ENCODE data around the gene TBCD.
A peak's percentile ranks its signal among the peaks of the same experiment; 100 is the strongest.

TBCD gene

DNA sequence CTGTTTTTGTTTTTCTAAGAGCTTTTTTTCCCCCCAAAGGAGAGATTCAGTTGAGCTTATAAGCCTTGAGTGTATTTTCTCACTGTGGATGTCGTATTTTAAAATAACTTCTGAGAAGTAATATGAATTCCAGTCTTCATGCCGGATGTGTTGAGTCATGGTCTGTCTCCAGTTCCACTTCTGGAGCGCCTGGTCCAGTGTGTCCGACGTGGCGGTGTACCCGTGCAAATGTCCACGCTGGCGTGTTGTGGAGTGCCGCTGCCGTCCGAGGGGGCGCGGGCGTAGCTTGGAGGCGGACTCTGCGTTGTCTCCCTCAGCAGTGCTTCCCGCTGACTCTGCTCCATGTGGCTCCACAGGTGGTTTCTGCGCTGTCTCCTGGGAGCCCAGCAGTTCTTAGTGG lies 148.9 kb downstream of the TBCD start:
- DNase-seq = peak in 1 of 51 donors; percentile 28

DNA sequence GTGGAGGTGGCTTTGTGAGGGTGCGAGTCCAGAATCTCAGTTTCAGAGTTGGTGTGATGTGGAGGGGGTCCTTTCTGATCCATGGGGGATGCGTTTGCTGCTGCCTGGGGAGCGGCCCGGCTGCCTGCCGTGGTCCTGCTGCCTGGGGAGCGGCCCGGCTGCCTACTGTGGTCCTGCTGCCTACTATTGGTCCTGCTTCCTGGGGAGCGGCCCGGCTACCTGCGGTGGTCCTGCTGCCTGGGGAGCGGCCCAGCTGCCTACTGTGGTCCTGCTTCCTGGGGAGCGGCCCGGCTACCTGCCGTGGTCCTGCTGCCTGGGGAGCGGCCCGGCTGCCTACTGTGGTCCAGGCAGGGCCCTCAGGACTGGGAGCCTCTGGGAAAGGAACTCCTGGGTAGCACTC lies 149.5 kb downstream of the TBCD start:
- DNase-seq = no peak

DNA sequence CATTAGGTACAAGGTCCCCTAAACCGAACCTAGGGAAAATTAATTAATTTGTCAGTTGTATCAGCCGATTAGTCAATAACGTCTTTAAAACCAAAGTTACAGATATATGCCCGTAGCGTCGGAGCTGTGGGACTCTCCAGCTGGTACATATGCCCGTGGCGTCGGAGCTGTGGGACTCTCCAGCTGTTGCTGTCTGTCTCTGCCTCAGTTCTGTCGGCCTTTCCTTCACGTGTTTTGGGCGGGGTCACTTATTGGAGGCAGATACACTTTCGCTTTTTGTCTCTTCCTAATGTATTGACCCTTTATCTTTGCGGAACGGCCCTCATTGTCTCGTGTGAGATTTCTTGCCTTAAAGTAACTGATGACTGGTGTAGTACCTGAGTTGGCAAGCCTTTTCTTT lies 150.0 kb downstream of the TBCD start:
- DNase-seq = no peak

DNA sequence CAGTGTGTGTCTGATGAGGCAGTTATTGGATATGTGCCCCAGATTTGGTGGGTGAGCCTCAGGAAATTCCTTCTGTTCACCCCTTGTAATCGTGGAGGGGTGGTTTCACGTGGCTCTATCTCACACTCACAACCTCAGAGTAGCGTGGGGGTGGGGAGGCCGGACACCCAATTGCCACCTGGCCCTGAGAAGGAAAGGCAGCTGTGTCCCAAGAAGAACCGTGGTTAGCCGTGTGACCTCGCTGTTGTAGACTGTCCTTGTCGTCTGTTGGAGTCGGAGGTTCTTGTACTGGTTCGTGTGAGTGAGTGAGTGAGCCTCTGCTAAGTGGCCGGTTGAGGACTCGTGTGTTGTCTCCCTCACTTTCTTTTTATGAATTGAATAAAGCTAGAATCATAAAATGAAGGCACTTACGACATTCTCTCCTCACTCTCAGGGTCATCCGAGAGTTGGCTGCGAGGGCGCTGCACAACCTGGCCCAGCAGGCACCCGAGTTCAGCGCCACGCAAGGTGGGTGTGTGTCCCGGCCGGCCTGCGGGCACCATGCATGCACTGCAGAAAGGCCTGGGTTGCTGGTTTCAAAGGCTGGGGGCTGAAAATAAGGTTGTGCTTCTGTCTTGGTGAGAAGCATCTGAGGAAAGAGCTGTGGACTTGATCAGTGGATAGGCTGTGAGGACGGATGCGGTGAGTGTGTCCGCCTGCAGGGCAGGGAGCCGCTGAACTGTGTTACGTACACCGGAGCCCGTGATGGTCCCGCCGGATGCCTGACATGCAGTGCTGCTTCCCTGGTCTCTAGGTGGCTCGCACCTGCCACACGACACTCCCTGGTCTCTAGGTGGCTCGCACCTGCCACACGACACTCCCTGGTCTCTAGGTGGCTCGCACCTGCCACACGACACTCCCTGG lies 151.4 kb downstream of the TBCD start:
- no peak for DNase-seq

DNA sequence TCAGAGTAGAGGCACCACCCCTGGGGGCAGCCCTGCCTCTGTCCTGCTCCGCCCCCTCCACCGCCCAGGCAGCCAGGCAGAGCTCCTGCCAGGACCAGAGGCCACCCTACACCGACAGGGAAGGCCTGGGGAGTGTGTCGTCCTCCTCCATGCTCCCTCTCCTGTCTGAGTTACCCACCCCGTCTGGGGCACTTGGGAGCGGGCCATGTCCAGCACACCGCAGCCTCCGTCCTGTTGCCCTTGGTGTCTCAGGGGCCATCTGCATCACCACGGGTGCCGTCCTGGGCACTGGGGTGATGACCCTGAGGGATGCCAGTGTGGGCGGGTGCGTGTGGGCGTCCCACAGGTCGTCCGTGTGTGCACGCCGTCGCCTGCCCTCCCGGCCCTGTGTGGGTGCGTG lies 153.3 kb downstream of the TBCD start:
- no peak for DNase-seq

DNA sequence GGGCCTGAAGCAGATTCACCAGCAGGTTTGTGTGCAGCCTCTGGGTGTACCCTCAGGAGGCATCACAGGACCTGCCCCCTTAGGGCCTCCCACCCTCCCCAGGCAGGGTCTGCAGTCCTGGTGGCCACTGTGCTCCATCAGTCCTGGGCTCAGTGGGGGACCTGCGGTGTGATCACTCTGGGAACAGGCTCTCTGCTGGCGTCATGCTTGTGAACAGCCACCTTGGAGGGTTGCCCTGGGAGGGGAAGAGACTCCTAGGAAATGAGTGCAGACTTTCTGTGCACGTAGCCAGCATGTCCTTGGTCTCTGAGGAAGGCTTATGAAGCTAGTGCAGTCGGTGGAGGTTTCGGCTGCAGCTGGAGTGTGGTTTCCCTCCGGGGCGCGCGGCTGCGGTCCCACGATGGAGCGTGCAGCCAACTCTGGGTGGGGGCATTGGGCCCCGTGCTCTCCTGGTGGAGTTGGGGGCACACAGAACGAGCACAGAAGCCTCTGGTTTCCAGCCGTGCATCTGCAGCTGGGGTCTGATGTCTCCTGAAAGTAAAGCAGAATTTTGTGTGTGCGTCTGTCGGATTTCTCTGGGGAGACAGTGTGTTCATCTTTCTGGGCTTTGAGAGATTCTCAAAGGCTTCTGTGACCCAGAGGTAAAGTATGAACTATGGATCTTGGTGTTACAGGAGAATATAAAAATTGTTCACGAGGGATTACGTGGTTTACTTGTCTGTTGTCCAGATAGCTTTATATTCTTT lies 156.1 kb downstream of the TBCD start:
- DNase-seq = no peak

DNA sequence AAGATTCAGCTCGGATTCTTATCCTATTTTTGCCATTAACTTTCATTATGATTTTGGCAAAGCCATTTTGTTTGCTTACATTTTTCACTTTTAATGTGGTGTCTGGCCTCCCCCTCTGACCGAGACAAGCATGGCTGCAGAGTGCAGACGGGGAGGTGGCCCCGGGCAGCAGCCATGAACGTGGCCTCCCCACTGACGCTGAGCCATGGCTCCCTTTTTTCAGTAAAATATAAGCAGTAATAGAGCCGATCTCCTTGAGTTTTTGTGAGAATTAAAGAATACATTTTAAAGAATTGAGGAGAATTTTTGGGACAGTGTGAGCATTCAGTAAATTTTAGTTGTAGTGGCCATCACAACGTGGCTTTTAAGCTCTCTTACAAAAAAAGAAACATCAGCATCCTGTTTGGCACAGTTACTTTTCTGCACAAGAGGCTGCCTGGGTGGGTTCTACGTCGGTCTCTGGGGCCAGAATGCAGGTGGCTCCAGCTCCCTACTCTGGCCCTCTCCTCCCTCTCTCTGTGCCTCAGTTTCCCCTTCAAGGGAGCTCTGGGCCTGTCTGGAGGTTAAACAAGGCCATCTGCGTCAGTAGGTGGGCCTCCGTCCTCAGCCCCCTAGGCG lies 156.8 kb downstream of the TBCD start:
- no peak for DNase-seq

DNA sequence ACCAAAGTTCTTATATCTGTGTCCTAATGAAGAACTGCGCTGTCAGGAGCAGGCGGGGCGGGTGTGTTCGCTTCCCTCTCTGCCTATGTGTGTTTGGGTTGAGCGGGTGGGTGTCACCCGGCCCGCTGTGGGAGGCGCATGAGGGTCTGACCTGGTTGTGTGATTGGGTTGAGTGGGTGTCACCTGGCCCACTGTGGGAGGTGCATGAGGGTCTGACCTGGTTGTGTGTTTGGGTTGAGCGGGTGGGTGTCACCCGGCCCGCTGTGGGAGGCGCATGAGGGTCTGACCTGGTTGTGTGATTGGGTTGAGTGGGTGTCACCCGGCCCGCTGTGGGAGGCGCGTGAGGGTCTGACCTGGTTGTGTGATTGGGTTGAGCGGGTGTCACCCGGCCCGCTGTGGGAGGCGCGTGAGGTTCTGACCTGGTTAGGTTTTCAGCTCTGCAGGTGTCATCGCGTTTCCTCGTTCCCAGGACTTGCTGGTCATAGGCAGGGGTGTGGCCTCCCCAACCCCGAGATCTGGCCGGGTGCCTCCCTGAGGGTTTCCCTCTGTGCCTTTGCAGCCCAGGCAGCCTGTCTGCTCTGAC lies 157.5 kb downstream of the TBCD start:
- no peak for DNase-seq

DNA sequence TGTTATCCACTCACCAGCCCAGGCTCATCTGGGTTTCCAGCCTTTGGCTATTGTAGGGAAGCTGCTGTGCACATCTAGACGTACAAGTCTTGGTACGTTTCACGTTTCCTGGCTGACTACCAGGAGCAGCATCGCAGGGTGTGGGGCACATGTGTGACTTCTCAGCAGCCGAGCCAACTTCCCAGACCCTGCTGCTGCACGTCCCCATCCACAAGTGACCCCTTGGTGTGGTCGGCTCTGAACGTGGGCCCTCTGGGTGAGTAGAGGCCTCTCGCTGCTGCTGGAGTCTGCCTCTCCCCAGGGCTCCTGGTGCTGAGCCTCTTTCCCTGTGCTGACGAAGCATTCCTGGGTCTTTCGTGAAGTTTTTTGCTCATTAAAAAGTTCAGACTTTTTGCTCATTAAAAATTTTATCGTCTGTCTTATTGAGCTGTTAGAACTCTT lies 158.2 kb downstream of the TBCD start:
- no peak for DNase-seq

DNA sequence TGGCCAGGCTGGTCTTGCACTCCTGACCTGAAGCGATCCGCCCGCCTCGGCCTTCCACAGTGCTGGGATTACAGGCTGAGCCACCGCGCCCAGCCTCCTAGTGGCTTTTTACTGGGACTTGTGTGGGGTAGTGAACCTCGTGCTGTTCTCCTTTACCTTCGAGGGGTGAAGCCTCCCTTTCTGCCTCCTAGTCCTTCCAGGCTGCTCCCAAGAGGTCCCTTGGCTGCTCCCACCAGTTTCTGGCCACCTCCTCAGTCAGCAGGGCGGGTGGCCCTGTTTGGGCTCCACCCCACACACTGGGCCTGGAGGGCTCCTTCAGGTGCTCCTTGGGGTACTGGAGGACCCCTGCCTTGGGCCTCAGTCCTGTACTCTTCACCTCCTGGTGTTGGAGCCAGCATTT lies 158.9 kb downstream of the TBCD start:
- no peak for DNase-seq

DNA sequence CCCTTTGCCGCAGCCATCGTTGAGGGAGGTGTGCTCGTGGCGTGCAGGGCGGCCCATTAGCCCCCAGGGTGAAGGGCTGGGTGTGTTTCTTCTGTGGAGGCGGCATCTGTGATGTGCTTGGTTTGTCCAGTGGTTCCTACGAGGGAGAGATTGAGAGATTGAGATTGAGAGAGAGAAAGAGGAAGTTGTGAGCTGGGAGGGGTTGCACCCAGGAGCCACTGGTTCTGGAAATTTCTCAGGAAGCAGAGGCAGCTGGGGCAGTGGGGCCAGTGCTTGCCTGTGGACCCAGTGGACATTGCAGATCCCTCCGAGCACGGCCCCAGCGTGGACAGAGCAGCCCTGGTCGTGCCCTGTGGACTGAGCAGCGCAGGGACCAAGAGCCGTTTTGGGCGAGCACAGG lies 160.0 kb downstream of the TBCD start:
- DNase-seq = peak in 2 of 51 donors; percentile 13 to 15

DNA sequence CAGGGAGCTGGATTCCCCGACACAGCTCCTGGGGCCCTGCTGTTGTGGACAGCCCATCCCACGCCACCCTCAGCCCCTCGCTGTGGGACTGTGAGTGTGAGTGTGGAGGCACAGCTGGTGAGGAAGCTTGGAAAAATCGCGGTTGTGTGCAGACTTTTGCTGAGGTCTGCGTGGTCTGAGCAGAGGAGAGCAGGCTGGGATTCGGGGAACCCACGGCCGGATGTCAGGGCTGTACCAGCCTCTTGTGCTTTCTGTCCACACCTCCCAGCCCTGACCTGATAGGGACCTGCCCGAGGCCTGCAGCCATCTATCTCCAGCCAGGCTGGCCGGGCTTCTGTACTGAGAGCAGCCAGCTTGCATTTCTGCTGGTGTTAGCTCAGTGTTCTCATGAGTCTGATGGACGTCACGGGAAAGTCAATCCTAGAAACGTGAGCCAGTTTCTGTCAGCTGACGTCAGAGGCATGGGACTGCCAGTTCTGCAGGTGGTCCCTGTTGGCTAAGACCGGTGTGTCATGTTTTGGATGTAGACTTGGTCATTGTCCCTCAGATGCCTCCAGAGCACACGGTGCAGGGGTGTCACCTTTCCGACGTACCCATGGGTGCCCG lies 160.7 kb downstream of the TBCD start:
- peak in 1 of 51 donors; percentile 16 for DNase-seq

DNA sequence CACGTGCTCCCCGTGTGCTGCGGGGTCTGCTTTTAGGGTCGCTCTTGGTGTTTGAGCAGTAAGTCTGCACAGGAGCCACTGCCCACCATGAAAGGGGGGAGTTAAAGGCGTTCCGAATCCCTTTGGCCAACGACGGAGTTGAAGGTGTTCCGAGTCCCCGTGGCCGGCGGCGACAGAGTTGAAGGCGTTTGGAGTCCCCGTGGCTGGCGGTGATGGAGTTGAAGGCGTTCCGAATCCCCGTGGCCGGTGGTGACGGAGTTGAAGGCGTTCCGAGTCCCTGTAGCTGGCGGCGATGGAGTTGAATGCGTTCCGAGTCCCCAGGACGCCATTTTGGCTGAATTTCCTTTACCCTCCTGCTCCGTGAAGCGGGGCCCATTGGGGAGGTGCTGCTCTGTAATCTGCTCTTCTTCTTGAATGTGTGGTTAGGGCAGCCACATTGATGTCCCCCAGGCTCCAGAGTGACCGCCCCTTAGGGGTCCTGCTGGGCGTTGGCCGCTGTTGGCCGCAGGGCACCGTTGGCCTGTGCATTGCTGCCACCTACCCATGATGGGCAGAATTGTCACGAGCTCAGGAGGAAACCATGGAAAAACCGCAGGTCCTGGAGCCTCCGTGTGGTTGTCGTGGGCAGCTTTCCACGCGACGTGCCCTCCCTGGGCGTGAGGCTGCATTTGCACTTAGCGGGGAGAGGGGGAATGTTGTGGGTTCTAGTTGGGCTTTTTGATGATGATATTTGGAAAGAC lies 161.6 kb downstream of the TBCD start:
- DNase-seq = peak in 2 of 51 donors; percentile 10 to 36

DNA sequence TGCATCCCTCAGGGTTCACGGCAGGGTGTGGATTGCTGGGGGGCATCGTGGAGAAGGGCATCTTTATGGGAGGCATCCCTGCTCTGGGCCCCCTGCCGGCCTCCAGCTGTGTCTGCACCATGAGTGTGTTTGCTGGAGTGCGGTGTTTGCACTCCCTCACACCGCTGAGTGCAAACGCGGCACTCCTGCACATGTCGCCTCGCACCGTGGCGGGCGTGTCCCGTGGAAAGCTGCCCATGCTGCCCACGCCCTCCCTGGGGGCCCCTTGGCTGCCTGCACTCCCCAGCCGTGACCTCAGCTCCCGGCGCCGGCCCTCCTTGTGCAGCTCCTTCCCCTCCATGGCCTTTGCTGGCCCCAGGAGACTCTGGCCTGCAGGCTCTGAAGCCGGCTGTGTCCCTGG lies 162.5 kb downstream of the TBCD start:
- no peak for DNase-seq

DNA sequence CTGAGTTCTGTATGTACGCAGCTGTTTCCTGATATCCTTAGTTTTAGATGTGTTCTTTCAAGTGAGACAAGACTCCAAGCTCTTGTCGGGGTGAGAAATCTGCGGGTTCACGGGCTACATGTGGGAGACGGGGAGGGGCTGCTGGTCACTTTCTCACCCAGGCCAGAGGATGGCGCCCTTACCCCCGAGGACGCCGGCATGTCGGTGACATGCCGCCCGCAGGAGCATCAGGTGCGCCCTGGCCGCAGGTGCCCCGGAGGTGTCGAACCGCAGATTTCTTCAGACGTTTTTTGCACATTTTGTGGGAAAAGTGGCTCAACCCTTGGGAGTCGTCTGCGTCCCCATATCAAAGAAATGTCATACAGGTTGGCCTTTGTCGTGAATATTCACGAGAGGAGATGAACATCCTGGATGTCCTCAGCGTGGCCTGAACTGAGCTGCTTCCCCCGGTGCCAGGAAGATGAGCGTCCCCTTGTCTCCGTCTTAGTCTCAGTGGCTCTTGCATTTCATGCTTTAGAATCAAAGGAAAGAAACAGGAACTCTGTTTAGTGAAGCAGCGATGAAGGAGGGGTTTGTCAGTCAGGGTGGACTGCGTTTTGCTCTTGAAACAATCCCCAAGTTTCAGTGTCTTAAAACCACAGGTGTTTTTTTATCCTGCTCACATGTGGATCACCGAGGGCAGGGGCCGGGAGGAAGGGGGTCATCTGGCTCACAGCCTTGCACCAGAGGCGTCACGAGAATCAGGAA lies 163.3 kb downstream of the TBCD start:
- no peak for DNase-seq

DNA sequence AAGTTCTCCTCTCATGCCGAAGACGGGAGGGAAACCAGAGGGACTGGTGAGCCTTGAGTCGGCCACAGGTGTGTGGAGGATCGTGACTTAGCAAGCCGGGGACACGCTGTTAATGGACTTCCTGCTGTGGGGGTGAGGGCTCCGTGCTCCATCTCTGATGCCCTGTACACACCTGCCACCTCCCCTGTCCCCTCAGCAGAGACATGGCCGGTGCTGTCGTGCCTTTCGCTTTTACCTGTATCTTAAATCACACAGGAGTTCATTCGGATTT lies 163.8 kb downstream of the TBCD start:
- DNase-seq = no peak

DNA sequence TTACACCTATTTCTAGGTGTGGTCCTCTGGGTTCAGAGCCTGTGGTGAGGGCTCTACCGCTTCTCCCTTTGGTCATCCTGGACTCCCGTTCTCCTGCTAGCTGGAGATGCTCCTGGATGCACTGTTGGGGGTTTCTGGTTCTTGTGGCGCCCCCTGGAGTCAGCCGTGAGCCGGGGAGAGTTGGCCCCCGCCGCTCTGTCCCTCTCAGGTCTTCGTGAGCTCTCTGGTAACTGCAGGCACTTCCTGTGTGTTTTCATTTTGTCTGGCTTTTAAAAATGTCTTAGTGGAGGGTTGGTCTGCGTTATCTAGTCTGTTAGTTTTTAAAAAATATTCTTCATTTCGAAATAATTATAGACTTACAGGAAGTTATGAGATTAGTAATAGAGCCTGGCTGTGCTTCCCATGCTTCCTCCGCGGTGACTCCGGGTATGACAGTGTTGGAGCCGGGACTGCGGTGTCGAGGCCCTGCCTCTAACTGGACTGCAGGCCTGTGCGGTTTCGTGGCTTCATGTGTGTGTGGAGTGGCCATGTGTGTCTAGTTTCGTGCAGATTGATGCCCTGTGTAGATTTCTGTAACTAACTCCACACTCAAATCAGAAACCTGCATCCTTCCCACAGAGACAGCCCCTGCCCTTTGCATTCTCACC lies 166.0 kb downstream of the TBCD start:
- no peak for DNase-seq

DNA sequence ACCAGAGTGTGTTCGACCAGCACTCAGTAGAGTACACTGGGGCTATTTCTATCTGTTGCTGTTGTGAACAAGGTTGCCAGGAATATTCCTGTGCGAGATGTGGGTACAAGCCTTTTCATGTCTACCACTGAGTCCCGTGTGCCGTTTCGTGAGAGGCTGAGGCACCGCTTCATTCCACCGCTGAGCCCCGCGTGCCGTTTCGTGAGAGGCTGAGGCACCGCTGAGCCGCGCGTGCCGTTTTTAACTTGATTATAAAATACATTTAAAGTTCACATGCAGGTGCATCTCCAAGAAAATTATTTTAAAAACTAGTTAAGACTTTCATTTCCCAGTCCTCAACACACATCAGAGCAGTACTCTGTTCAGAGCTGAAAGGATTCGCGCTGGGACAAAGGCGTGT lies 166.6 kb downstream of the TBCD start:
- DNase-seq = no peak

DNA sequence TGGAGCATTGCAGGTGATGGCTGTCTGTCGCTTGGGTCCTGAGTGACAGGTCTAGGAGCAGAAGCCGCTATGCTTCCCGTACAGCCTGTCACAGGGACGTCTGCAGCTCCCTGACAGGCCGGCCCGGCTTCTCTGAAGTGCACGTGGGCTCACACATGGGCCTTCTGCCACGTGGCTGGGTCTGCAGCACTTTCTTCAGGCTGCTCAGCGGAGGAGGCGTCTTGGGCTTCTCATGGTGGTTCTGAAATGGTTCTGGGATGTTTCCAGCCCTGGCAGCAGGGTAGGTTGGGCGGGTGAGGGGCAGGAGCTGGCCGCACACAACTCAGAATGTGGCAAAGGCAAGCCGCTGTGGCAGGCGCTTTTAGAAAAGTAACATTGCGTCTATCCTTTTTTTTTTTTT lies 168.3 kb downstream of the TBCD start:
- DNase-seq = peak in 21 of 51 donors; percentile 16 to 63 (median 36)

DNA sequence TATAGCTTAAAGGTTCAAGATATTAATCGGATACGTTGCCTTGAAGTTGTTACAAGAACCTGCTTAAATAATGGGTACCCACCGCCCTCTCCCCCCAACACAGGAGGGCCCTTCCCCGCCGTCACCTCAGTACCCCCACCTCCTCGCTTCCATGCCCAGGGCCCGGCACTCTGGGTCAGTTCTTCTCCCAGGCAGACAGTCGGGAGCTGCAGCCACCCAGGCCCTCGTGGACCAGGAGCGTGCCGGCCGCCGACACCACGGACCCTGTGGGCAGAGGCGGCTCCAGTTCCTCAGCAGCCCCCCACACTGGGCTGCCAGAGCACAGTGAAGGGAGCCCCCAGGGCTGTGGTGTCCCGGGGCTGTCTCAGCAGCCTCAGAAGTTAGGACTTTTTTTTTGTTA lies 168.8 kb downstream of the TBCD start:
- no peak for DNase-seq
